ENCODE measurements around the gene PTAR1. TPM values are rescaled to one million over a fixed set of nuclear protein-coding genes. Genes with fewer than 3 reads are reported as not detected.
"Not testable (repeated sequence)": the region's sequence is repeated elsewhere in the genome, so short reads cannot be mapped to it uniquely, and the experiment has no call there.

Gene PTAR1, protein sequence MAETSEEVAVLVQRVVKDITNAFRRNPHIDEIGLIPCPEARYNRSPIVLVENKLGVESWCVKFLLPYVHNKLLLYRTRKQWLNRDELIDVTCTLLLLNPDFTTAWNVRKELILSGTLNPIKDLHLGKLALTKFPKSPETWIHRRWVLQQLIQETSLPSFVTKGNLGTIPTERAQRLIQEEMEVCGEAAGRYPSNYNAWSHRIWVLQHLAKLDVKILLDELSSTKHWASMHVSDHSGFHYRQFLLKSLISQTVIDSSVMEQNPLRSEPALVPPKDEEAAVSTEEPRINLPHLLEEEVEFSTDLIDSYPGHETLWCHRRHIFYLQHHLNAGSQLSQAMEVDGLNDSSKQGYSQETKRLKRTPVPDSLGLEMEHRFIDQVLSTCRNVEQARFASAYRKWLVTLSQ
- 10 to 100 TPM; 28.3 to 29.5 TPM for total RNA-seq

- ChIA-PET POLR2A (interaction anchor here (0.6 kb wide), 1 partner anchor 17 kb away, joined by 7 read pairs; no protein-coding TSS in a partner anchor), CTCF (interaction anchor here (0.6 to 1.3 kb wide), 2 partner anchors 87 to 639 kb away, joined by 3 to 5 read pairs; partner anchors contain the start of gene APBA1)
Measured at GRCh38 chr9:69759421-69760277, at the start of gene PTAR1. Gene PTAR1 (minus strand): TSS chr9:69760011. CDS start chr9:69759938, 73 bp downstream.

DNA sequence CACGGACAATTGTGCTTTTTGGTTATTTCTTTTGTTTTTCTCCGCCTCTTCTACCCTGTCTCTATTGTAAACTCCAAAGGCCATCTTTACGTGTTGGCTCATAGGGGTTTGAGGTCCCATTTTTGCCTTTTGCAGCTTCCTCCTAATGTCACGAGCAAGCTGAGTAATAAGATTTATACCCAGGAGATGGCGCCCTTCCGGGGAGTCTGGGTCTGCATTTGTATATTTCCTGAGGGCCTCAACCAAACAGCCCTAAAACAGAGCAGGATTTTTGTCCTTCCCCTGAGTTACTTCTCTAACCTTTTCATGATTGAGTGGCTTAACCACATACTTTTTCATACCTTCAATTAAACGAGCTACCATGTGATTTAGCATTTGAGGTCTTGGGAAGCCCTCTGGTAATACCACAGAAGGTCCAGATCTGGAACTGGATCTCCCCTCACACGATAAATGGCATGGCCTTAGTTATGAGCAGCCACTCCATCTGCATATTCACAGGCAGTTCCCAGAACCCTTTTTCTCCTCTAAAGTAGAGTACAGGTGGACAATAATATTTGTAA lies 49.6 kb upstream of the PTAR1 start:
- ChIA-PET CTCF (no interaction called here), POLR2A (no interaction called here)

- ChIA-PET CTCF (no interaction called here), POLR2A (no interaction called here)
Measured at GRCh38 chr9:69806627-69807026, 46.8 kb upstream of the PTAR1 start.

GRCh38 chr9:69805962-69806515 lies 46.2 kb upstream of the PTAR1 start:
- POLR2A ChIA-PET, result no interaction called here
- CTCF ChIA-PET, result no interaction called here

DNA sequence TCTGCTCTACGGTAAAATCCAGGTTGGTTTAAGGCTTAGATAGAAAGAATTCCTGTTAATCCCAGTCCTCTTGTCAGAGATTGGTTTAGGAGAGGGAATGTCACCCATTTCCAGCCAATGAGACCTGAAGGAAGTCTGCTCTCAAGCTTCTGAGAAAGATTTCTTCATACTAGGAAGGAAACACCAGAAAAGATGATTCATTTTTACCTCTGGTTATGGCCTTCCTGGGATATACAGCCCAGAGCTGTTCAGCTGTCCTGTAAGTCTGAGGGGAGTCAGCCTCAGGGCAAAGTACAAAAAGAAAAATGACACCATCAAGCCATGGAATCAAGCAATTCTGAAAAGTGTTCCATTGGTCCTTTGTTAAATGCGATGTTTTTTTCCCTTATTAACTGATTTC lies 42.2 kb upstream of the PTAR1 start:
- CTCF ChIA-PET, result no interaction called here
- POLR2A ChIA-PET, result no interaction called here

DNA sequence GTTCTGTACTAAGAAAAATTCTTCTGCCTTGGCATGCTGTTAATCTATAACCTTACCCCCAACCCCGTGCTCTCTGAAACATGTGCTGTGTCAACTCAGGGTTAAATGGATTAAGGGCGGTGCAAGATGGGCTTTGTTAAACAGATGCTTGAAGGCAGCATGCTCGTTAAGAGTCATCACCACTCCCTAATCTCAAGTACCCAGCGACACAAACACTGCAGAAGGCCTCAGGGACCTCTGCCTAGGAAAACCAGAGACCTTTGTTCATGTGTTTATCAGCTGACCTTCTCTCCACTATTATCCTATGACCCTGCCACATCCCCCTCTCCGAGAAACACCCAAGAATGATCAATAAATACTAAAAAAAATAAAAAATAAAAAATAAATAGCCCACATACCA lies 40.2 kb upstream of the PTAR1 start:
- POLR2A ChIA-PET, CTCF ChIA-PET: not testable (repeated sequence)

- CTCF ChIA-PET, result not testable (repeated sequence)
Measured at GRCh38 chr9:69799521-69799920, 39.7 kb upstream of the PTAR1 start.

GRCh38 chr9:69798744-69799143 lies 38.9 kb upstream of the PTAR1 start:
- POLR2A ChIA-PET, result no interaction called here
- CTCF ChIA-PET, result no interaction called here

More at GRCh38 chr9:69799521-69799920, 39.7 kb upstream of the PTAR1 start:
- POLR2A ChIA-PET, result not testable (repeated sequence)

GRCh38 chr9:69797675-69798074 lies 37.9 kb upstream of the PTAR1 start:
- CTCF ChIA-PET, result no interaction called here
- POLR2A ChIA-PET, result no interaction called here

- ChIA-PET CTCF (no interaction called here), POLR2A (no interaction called here)
Measured at GRCh38 chr9:69794356-69794755, 34.5 kb upstream of the PTAR1 start.

- ChIA-PET POLR2A (no interaction called here), CTCF (no interaction called here)
Measured at GRCh38 chr9:69785757-69786156, 25.9 kb upstream of the PTAR1 start.

- ChIA-PET CTCF (no interaction called here), POLR2A (no interaction called here)
Measured at GRCh38 chr9:69773258-69773657, 13.4 kb upstream of the PTAR1 start.

DNA sequence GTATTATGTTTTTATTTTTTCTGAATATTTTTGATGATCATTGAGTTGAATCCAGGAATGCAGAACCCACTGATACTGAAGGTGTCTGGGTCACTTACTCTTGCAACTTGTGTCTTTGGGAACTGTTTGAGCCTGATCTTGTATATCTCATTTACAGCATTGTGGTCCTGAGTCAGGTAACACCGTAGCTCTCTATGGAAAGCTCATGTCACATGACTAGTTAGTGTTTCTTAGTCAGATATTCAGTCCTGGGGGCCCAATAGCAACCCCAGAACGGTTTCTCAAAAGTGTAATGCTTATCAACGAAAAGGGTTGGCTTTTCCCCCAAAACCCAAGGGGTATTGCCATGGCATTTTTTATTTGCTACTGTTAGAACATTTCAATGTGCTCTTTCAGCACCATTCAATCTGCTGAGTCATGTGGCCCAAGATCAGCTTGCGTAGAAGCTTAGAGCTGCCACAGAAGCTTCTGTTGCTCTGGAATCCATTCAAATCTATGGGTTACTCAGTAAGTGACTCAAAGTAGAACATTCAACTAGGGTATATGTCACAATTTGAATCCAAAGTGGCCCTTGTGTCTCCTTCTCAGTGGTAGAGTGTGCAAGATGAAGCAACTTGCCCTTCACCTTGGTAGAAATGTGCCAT lies 12.1 kb upstream of the PTAR1 start:
- ChIA-PET CTCF (no interaction called here), POLR2A (no interaction called here)

DNA sequence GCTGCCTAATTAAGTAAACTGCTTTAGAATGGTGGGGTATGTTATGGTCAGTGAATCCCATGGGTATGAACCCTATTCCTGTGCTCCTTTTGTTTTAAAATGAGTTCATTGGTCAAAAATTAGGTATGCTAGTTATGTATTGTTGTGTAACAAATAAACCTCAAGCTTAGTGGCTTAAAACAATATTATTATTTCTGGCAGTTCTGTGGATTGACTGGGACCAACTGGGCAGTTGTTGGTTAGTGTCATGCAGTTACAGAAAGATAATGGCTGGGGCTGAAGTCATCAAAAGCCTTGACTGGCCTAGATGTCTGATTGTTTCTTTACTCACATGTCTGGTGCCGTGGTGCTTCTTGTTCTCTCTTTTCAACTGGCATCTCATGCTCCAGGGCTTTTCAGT lies 8.9 kb upstream of the PTAR1 start:
- ChIA-PET POLR2A (no interaction called here), CTCF (no interaction called here)

GRCh38 chr9:69768101-69768500 lies 8.3 kb upstream of the PTAR1 start:
- CTCF ChIA-PET, result no interaction called here
- POLR2A ChIA-PET, result no interaction called here

DNA sequence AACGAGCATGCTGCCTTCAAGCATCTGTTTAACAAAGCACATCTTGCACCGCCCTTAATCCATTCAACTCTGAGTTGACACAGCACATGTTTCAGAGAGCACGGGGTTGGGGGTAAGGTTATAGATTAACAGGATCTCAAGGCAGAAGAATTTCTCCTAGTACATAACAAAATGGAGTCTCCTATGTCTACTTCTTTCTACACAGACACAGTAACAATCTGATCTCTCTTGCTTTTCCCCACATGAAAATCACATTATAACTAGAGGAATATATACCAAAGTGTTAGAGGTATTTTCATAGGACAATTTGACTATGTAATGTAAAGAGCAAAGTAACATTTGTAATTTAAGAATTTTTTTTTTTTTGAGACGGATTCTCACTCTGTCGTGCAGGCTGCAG lies 4.1 kb upstream of the PTAR1 start:
- POLR2A ChIA-PET, CTCF ChIA-PET: not testable (repeated sequence)

DNA sequence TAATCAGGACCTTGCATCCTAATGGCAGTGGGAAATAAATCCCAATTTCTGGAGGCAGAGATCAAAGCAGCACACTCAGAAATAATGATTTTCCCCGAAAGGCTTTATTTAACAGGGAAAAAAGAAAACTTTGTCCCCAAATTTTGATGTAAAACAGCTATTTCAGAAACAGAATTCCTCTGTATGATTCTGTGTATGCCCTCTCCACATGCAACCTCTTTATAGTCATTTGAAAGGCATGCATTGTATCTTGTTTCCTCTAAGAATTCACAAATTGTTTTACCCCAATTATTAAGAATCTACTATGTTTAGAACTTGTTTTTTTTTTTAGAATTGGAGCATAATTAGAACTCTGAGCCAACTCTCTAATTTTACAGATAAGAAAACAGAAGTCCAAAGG lies 2.7 kb upstream of the PTAR1 start:
- ChIA-PET POLR2A (no interaction called here), CTCF (no interaction called here)

DNA sequence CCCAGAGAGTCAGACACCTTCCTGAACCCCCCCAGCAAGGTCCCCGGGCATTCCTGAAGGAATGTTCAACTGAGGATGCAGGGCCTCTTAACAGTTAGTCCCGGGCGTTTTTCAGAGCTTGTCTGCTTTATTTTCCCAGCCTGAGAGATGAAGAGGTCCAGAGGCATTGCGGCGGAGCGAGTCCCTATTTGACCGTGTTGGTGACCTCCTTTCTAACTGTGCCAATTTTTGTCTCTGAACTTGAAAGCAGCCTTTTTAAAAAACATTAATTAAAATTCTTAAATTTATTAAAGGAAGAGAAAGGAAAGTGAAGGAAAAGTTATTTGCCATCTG lies 433 bp upstream of the PTAR1 start:
- ChIA-PET POLR2A (interaction anchor here (0.6 kb wide), 1 partner anchor 16 kb away, joined by 7 read pairs; no protein-coding TSS in a partner anchor), CTCF (interaction anchor here (0.6 kb wide), 1 partner anchor 638 kb away, joined by 3 read pairs; no protein-coding TSS in a partner anchor)

- ChIA-PET POLR2A (no interaction called here), CTCF (interaction anchor here (1.3 kb wide), 1 partner anchor 87 kb away, joined by 5 read pairs; the partner anchor contains the start of gene APBA1)
Measured at GRCh38 chr9:69759021-69759420, 790 bp downstream of the PTAR1 start.
